ENCODE measurements around the gene MS4A4E. TPM values are rescaled to one million over a fixed set of nuclear protein-coding genes. Genes with fewer than 3 reads are reported as not detected.

MS4A4E gene
- total RNA-seq, 6 experiments from 2014 or later = not detected

DNA sequence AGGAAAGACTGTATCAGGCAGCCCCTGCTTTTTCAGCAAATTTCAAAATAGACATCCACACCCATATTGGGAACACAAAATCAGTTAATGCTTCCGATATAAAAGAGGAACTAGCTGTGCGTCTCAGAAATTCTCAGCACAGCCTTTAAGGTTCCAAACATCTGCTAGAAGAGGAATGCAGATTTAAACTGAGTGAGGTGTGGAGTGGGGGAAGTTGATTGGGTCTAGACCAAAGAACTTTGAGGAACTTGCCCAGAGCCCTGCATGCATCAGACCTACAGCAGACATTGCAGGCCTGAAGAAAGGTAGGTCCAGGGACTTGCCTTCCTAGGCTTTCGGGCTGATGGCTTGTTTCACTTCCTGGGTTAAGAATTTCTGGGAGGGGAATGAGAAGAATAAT is 37.5 kb upstream of the MS4A4E start, which contains the start of gene MS4A4A:
Gene MS4A4A (plus strand): TSS at position 255 of the 400 bp plus-strand sequence. CDS start 10 bp downstream, at position 265.
- no peak for DNase-seq
- H3K27ac Mint-ChIP-seq = no peak within 1 kb of the TSS
- no peaks in the 10 kb centered on the region for H3K4me1 Mint-ChIP-seq (ENCODE audit: low read depth)
- H3K9me3 Mint-ChIP-seq = peaks cover 14% of the 10 kb centered on the region; the same call in 1 of the 2 replicates
- H3K36me3 Mint-ChIP-seq (ENCODE audit: low read depth) = no peaks in the 10 kb centered on the region
- TF ChIP-seq, protein P1, sequence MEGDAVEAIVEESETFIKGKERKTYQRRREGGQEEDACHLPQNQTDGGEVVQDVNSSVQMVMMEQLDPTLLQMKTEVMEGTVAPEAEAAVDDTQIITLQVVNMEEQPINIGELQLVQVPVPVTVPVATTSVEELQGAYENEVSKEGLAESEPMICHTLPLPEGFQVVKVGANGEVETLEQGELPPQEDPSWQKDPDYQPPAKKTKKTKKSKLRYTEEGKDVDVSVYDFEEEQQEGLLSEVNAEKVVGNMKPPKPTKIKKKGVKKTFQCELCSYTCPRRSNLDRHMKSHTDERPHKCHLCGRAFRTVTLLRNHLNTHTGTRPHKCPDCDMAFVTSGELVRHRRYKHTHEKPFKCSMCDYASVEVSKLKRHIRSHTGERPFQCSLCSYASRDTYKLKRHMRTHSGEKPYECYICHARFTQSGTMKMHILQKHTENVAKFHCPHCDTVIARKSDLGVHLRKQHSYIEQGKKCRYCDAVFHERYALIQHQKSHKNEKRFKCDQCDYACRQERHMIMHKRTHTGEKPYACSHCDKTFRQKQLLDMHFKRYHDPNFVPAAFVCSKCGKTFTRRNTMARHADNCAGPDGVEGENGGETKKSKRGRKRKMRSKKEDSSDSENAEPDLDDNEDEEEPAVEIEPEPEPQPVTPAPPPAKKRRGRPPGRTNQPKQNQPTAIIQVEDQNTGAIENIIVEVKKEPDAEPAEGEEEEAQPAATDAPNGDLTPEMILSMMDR (IDR thresholded peaks at IDR 0.05) = no peak
- H3K27me3 Mint-ChIP-seq (ENCODE audit: insufficient read depth) = no peaks in the 10 kb centered on the region; the same call in 1 of the 2 replicates
- H3K4me3 Mint-ChIP-seq = no peak within 1 kb of the TSS

DNA sequence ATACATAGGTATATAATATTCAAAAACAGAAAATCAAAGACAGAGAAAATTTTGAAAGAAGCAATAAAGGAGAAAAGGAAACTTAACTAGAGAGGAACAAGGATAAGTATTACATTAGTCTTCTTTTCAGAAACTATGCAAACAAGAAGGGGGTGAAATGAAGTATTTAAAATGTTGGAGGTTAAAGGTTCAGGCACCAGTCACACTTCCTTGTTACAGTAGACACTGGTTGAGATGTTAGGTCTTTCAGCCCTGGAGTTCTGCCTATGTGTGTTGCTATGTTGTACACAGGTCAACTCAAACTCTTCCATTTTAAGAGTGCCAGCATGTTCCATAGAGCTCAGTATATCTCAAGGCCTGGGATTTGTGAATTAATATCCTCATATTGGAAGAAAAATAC is 31.5 kb upstream of the MS4A4E start:
- no peak for DNase-seq
- Mint-ChIP-seq H3K27ac (no peak overlapping the region), H3K9me3 (peaks cover 5% of the 10 kb centered on the region), H3K36me3 (ENCODE audit: low read depth) (no peaks in the 10 kb centered on the region), H3K4me1 (ENCODE audit: low read depth) (no peaks in the 10 kb centered on the region), H3K4me3 (no peak overlapping the region), H3K27me3 (ENCODE audit: insufficient read depth) (no peaks in the 10 kb centered on the region)
- TF ChIP-seq, protein P1 (IDR thresholded peaks at IDR 0.05) = no peak

DNA sequence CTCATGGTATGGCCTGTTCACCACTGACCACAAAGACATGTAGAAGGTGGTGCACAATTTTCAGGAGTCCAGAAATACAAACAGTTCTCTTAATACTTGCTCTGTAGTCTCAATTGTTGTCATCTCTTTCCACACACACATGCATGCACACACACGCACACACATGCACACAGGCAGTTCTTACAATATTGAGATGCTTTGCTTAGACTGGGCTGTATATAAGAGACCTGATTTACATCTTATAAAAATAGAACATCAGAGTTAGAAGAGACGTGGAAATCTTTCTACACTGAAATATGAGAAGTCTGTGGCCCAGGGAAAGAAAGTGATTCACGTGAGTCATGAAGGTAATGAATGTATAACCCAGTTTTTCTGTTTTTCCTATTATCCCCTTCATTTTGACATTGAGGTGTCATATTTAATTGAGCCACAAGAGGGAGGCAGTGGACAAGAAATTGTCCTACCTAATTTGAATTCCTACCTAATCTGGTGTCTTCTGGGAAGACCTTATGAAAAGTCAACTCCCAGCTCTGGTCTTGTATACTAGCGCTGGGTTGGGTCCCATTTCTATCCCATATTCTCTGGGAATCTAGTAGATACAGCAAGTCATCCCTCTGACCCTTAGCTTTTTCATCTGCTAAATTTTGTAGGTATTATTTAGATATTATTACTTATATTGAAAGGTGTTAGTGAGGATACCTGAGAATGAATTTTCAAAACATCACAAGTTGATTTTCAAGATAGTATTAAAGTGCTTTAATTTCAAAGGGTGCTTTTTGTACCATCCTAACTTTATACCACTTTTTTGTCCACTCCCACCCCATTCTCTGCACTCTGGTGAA is 22.7 kb upstream of the MS4A4E start:
- no peak overlapping the region for H3K4me3 Mint-ChIP-seq
- TF ChIP-seq, protein P1 (IDR thresholded peaks at IDR 0.05) = peak; percentile 84
- peak; percentile 27 for DNase-seq
- H3K36me3 Mint-ChIP-seq (ENCODE audit: low read depth) = no peaks in the 10 kb centered on the region
- peaks cover 2% of the 10 kb centered on the region; the same call in 1 of the 2 replicates for H3K27me3 Mint-ChIP-seq (ENCODE audit: insufficient read depth)
- no peaks in the 10 kb centered on the region for H3K4me1 Mint-ChIP-seq (ENCODE audit: low read depth)
- H3K27ac Mint-ChIP-seq = no peak overlapping the region
- no peaks in the 10 kb centered on the region for H3K9me3 Mint-ChIP-seq

DNA sequence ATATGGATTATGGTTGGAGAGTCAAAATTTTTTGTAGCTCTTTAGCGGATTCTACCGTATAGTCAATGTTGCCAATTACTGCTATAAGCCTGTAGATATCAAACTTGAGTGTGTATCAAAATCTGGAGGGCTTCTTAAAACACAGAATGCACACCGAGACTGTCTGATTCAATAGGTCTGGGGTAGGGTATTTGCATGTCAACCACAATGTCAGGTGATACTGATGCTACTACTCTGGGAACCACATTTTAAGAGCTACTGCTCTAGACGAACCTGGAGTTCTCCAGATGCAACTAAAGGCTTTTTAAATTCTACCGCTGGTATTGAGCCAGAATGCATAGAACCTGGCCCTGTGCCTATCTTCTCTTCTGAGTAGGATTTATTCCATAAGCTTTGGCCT is 21.7 kb upstream of the MS4A4E start:
- no peak overlapping the region for H3K27ac Mint-ChIP-seq
- TF ChIP-seq, protein P1 (IDR thresholded peaks at IDR 0.05) = no peak
- peaks cover 2% of the 10 kb centered on the region; the same call in 1 of the 2 replicates for H3K27me3 Mint-ChIP-seq (ENCODE audit: insufficient read depth)
- H3K36me3 Mint-ChIP-seq (ENCODE audit: low read depth) = no peaks in the 10 kb centered on the region
- H3K9me3 Mint-ChIP-seq = no peaks in the 10 kb centered on the region
- DNase-seq = no peak
- H3K4me3 Mint-ChIP-seq = no peak overlapping the region
- no peaks in the 10 kb centered on the region for H3K4me1 Mint-ChIP-seq (ENCODE audit: low read depth)

DNA sequence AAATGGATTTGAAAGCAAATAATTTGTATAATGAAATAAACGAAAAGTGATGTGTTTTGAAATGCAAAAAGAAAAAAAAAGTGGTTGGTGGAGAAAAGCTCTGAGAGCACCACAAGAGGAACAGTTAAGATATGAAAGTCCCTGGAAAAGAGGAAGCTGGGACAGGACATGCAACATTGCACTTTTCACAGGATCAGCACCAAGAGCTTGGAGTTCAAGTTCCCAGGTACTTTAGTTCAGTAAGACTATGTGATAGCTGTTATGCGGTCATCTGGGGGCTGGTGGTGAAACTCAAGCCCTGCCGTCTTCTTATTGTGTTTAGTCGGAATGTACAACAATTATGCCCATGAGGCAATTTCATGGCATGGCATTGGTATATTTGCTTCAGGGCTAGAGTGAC is 20.5 kb upstream of the MS4A4E start:
- no peaks in the 10 kb centered on the region for H3K4me1 Mint-ChIP-seq (ENCODE audit: low read depth)
- TF ChIP-seq, protein P1 (IDR thresholded peaks at IDR 0.05) = no peak
- H3K27ac Mint-ChIP-seq = no peak overlapping the region
- peaks cover 2% of the 10 kb centered on the region; the same call in 1 of the 2 replicates for H3K27me3 Mint-ChIP-seq (ENCODE audit: insufficient read depth)
- H3K4me3 Mint-ChIP-seq = no peak overlapping the region
- DNase-seq = no peak
- peaks cover 3% of the 10 kb centered on the region; the same call in 1 of the 2 replicates for H3K9me3 Mint-ChIP-seq
- no peaks in the 10 kb centered on the region for H3K36me3 Mint-ChIP-seq (ENCODE audit: low read depth)
